ENCODE measurements around the gene BTG4.

The BTG4 gene

GRCh38 chr11:111535281-111535680 lies 23.1 kb upstream of the BTG4 start:
- DNase-seq, result no peak

- DNase-seq, result no peak
Measured at GRCh38 chr11:111532365-111532709, 20.2 kb upstream of the BTG4 start.

GRCh38 chr11:111531687-111532364 lies 19.6 kb upstream of the BTG4 start:
- DNase-seq, result no peak

DNA sequence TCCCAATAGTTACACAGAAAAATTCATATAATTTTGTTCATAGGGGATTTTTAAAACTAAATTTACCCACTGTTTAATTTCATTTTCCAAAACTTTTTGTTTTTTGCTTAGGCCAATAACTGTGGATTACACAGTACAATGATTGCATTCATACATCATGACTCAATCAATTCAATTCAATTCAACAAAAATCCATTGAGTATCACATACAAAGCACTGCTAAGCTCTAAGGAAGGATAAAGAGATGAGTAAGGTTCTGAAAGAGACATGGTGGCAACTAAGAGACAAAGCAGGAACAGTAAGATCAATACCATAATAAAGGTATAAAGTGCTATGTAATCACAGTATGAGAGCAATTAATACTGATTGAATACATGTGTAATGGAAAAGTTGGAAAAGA lies 18.9 kb upstream of the BTG4 start:
- DNase-seq, result no peak

DNA sequence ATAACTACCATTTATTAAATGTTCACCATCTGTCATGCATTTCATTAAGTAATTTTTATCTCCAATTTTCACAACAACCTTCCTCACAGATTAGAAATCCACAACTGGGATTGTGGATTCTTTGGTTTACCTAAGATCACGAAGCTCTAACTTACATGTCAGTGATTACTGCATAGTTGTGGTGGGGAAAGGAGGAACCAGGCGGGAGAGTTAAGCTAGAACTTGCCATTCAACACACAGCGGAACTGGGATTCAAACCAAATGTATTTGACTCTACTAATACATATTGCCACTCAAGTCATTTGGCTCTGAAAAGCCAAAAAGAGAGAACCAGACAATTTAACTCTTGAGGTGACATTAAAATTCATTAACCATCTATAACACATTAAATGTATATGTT lies 17.9 kb upstream of the BTG4 start:
- no peak for DNase-seq

GRCh38 chr11:111528557-111528956 lies 16.4 kb upstream of the BTG4 start:
- DNase-seq, result no peak

DNA sequence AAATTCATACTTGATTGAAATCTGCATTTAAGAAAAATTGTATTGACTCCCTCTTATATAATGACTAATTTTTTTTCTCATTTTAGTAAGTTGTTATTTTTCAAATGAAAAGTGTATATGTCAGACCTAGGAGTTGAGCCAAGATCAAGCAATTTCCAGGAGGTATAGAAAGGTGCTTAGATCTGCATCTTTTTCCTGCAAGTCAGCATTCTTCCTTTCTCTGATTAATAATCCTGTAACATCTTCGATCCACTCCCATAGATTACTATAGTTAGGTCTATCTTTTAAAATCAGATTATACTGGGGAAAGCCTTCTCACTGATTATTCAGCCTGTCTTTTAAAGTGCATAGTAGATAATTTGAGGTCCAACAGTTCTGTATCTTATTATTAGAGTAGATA lies 15.1 kb upstream of the BTG4 start:
- DNase-seq, result no peak

DNA sequence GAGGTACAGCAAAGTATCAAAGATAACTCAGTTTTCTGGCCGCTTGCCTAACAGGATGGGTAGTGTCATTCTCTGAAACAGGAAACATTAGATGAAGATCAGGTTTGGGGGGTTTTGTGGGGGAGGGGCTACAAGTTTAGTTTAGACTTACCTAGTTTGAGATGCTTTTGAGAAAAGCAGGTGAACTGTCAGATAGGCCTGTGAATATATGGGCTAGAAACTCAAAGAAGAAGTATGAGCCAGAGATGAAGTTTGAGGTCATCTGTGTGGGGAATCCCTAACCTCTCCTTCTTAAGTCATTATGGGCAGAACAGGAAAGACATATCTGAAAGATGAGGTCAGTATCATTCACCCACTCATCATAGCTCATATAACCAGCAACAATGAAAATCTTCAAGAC lies 14.3 kb upstream of the BTG4 start:
- DNase-seq, result no peak

- no peak for DNase-seq
Measured at GRCh38 chr11:111525456-111525855, 13.3 kb upstream of the BTG4 start.

DNA sequence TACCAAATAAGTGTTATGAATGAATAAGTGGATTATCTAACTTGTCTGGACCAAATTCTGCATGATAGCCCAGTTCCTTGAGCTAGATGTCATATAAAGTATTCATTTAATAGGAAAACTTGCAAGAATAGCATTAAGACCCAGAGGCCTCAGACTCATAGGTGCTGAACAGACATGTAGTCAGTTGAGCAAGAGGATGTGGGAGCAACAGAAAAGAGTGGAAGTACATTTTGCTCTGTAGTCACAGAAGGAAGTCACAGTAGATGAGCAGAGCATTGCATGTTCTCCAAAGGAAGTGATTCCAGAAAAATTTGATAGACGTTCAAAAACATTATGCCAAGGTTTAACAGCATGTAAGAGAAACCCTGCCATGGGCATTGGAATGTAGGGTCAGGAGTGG lies 11.9 kb upstream of the BTG4 start:
- DNase-seq, result no peak

GRCh38 chr11:111523343-111523742 lies 11.2 kb upstream of the BTG4 start:
- no peak for DNase-seq

- no peak for DNase-seq
Measured at GRCh38 chr11:111522426-111522825, 10.2 kb upstream of the BTG4 start.

GRCh38 chr11:111521135-111521534 lies 8.9 kb upstream of the BTG4 start:
- DNase-seq, result no peak

GRCh38 chr11:111520560-111520959 lies 8.4 kb upstream of the BTG4 start:
- no peak for DNase-seq

DNA sequence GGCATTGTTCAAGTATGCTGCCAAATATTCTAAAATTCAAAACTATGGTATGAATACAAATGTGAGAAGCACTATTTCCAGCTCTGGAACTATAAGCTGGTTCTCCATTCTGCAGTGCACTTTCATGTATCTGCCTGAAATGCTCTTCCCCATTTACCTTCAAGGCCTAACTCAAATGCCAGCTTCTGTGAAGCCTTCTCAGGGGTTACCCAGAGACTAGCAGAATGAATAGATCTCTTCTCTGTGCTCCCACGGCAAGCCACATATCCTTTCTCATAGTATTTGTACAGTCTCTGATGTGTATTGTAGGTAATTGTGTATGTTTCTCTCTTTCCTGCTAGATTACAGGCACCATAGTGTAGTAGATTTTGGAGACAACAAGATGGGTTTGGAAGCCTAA lies 6.5 kb upstream of the BTG4 start:
- no peak for DNase-seq

GRCh38 chr11:111515591-111515990 lies 3.4 kb upstream of the BTG4 start:
- DNase-seq, result no peak

DNA sequence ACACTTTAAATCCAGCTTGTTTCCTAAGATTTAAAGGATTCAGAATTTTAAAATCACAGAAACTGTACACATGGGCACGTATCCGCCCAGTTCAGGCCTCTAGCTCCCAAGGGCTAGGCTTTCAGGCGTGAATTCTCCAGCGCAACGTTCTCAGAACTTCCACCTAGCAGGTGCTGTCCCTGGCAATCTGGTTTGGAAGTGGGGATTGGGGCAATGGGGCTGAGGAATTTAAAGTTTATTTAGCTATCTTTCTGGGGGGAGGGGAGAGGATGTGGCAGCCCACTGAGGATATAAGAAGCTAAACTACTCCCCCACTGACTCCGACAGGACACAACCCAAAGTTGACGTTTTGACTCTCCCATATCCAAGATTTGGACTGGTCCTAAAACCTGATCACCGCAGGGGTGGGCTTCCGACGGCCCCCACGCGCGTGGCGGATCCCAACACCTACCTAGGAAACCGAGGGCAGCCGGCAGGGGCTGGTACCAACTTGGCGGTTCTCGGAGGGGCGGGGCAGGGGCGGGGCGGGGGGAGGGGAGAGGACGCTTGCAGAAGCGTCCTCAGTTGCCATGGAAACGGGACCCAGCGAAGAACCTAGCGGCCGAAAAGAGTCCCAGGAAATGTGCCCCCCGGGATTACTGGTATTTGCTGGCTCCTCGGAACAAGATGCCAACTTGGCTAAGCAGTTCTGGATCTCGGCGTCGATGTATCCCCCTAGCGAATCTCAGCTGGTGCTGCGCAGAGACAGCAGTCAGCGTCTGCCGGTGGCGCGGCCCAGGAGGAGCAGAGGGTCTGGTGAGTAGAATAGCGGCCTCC lies 2.2 kb upstream of the BTG4 start, which contains the start of gene HOATZ:
Gene HOATZ, plus strand, starts transcription at position 563 of the 816 bp plus-strand sequence. Its CDS starts 7 bp downstream, at position 570.
- peak; percentile 23 for DNase-seq

DNA sequence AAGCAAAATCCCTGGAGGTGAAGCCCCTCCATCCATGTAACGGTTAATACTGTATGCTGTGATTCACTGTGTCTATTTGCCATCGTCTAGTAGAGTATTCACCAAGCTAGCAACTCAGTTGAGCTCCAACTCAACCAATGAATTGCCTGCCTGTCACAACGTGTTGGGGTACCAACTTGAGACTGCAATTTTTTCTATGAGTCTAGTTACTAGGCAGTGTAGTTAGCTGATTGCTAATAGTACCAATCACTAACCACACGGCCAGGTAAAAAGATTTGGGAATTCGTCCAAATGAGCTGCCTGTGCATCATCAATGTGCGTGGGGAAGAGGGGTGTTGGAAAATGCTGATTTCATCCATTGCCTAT lies 1.0 kb upstream of the BTG4 start:
- DNase-seq, result no peak

DNA sequence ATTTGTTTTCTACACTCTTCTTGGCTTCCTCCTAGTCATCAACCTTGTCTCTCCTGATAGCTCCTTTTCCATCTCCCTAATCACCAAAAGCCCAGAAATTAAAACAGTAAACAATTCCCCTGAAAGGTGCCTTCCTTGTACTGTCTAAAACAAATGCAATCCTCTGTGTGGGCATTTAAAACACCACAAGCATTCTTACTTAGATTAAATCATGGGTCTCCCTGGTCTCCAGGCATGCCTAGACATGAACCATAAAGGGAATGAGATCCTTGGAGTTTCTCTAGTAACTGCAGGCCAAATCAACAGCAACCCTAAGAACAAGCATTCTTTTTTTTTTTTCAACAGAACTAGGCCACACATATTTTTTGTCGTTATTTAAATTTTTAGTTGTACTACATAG lies 1.9 kb downstream of the BTG4 start:
- no peak for DNase-seq

- no peak for DNase-seq
Measured at GRCh38 chr11:111502611-111503010, 9.6 kb downstream of the BTG4 start.

GRCh38 chr11:111500481-111500880 lies 11.7 kb downstream of the BTG4 start:
- no peak for DNase-seq

- no peak for DNase-seq
Measured at GRCh38 chr11:111499483-111499882, 12.7 kb downstream of the BTG4 start.

DNA sequence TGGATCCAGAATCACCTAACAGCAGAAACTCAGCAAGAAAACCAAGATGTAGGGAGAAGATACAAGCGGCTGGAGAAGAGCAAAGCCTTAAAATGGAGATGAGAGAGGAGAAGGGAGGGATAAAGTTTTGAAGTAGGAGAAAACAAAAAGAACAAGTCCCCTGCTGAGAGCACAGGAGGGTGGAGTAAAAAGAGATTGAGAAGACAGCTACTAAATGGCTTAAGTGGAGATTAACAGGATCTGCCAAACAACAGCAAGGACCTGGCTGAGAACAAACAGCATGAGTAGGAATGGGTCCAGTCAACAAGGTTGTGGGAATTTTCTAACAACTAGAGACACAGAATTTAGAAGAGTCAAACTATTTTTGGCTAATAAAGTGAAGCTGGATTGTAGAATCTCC lies 18.1 kb downstream of the BTG4 start:
- DNase-seq, result no peak

DNA sequence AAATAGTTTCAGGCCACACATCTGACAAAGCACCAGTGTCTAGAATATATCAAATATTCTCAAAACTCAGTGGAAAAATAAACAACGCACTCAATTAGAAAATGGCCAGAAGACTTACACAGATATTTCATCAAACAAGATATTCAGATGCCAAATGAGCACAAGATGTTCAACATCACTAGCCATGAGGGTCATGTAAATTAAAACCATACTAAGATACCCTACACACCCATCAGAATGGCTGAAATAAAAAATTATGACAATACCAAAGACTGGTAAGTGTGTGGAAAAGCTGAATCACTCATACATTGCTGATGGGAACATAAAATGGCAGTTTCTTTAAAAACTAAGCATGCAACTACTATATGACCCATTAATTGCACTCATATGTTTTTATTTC lies 21.7 kb downstream of the BTG4 start:
- DNase-seq, result no peak

- no peak for DNase-seq
Measured at GRCh38 chr11:111483431-111483830, 28.8 kb downstream of the BTG4 start.

Data from NCI-H510A (cell line).